ENCODE measurements around the gene EIF4G2.

GRCh38 chr11:10792385-10793068, 16.2 kb downstream of the EIF4G2 start:
- TF ChIP-seq, protein P1, sequence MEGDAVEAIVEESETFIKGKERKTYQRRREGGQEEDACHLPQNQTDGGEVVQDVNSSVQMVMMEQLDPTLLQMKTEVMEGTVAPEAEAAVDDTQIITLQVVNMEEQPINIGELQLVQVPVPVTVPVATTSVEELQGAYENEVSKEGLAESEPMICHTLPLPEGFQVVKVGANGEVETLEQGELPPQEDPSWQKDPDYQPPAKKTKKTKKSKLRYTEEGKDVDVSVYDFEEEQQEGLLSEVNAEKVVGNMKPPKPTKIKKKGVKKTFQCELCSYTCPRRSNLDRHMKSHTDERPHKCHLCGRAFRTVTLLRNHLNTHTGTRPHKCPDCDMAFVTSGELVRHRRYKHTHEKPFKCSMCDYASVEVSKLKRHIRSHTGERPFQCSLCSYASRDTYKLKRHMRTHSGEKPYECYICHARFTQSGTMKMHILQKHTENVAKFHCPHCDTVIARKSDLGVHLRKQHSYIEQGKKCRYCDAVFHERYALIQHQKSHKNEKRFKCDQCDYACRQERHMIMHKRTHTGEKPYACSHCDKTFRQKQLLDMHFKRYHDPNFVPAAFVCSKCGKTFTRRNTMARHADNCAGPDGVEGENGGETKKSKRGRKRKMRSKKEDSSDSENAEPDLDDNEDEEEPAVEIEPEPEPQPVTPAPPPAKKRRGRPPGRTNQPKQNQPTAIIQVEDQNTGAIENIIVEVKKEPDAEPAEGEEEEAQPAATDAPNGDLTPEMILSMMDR (IDR thresholded peaks at IDR 0.05), result peak; percentile 83 to 93 (median 92)
- TF ChIP-seq POLR2A (IDR thresholded peaks at IDR 0.05), result no peak
